H9 (cell line): ENCODE measurements around the gene DOCK1. TPM values are rescaled to one million over a fixed set of nuclear protein-coding genes. Genes with fewer than 3 reads are reported as not detected.

Experiments
- DNase-seq: peaks from one replicate; pipeline ENCODE4 v3.0.0-alpha.2; 2017
- H2AFZ ChIP-seq: one replicate; pipeline ENCODE4 v1.6.1; 2013; ENCODE audit warnings: mild to moderate bottlenecking, low read length, control low read depth, moderate library complexity
- H2AK5ac ChIP-seq: 2 replicates; pipeline ENCODE4 v1.6.1; 2013; ENCODE audit warnings: low read length, control low read depth, mixed read lengths; ENCODE audit not compliant: insufficient read length
- H2BK120ac ChIP-seq: one replicate; pipeline ENCODE4 v1.6.1; 2013; ENCODE audit warnings: low read depth, mild to moderate bottlenecking, low read length, control low read depth, inconsistent platforms; ENCODE audit not compliant: poor library complexity, severe bottlenecking
- H2BK12ac ChIP-seq: 2 replicates; pipeline ENCODE4 v1.6.1; 2013; ENCODE audit warnings: low read length, control low read depth, mixed read lengths, low read depth; ENCODE audit not compliant: insufficient read length
- H2BK15ac ChIP-seq: 2 replicates; pipeline ENCODE4 v1.6.1; 2013; ENCODE audit warnings: low read depth, low read length, control low read depth
- H2BK20ac ChIP-seq: one replicate; pipeline ENCODE4 v1.6.1; 2013; ENCODE audit warnings: low read depth, mild to moderate bottlenecking, low read length, control low read depth, inconsistent platforms; ENCODE audit not compliant: poor library complexity, severe bottlenecking
- H2BK5ac ChIP-seq: 2 replicates; pipeline ENCODE4 v1.6.1; 2013; ENCODE audit warnings: low read length, control low read depth, mixed read lengths; ENCODE audit not compliant: insufficient read length
- H3K14ac ChIP-seq: 2 replicates; pipeline ENCODE4 v1.6.1; 2013; ENCODE audit warnings: low read length, control low read depth; ENCODE audit not compliant: insufficient read depth
- H3K18ac ChIP-seq: 2 replicates; pipeline ENCODE4 v1.6.1; 2013; ENCODE audit warnings: low read depth, mild to moderate bottlenecking, mixed read lengths, low read length, control low read depth; ENCODE audit not compliant: insufficient read length
- H3K23ac ChIP-seq: 2 replicates; pipeline ENCODE4 v1.6.1; 2013; ENCODE audit warnings: low read length, control low read depth, mixed read lengths, low read depth; ENCODE audit not compliant: insufficient read length
- H3K23me2 ChIP-seq: 2 replicates; pipeline ENCODE4 v1.6.1; 2013; ENCODE audit warnings: low read depth, mild to moderate bottlenecking, mixed read lengths, low read length, control low read depth; ENCODE audit not compliant: insufficient read length, poor library complexity, severe bottlenecking
- H3K27ac ChIP-seq: 2 replicates; pipeline ENCODE4 v1.5.1; 2013; ENCODE audit warnings: low read length, control low read depth, mixed read lengths, low read depth; ENCODE audit not compliant: insufficient read length
- H3K27me3 ChIP-seq: 2 replicates; pipeline ENCODE4 v1.6.1; 2013; ENCODE audit warnings: low read length, control low read depth, inconsistent platforms; ENCODE audit not compliant: insufficient read depth
- H3K4ac ChIP-seq: 2 replicates; pipeline ENCODE4 v1.6.1; 2013; ENCODE audit warnings: low read depth, mild to moderate bottlenecking, control low read depth, inconsistent platforms, low read length, moderate library complexity
- H3K4me1 ChIP-seq: 2 replicates; pipeline ENCODE4 v1.6.1; 2013; ENCODE audit warnings: low read length, control low read depth, inconsistent platforms; ENCODE audit not compliant: insufficient read depth
- H3K4me2 ChIP-seq: 2 replicates; pipeline ENCODE4 v1.6.1; 2013; ENCODE audit warnings: low read length, control low read depth, mixed read lengths; ENCODE audit not compliant: insufficient read length, insufficient read depth
- H3K56ac ChIP-seq: 2 replicates; pipeline ENCODE4 v1.6.1; 2013; ENCODE audit warnings: low read depth, mild to moderate bottlenecking, mixed read lengths, low read length, control low read depth; ENCODE audit not compliant: insufficient read length
- H3K79me1 ChIP-seq: 2 replicates; pipeline ENCODE4 v1.6.1; 2013; ENCODE audit warnings: low read depth, mild to moderate bottlenecking, moderate library complexity, low read length, control low read depth, inconsistent platforms; ENCODE audit not compliant: insufficient read depth, poor library complexity, severe bottlenecking
- H3K79me2 ChIP-seq: 2 replicates; pipeline ENCODE4 v1.6.1; 2013; ENCODE audit warnings: low read length, control low read depth, inconsistent platforms; ENCODE audit not compliant: insufficient read depth
- H3K9ac ChIP-seq: 2 replicates; pipeline ENCODE4 v1.6.1; 2013; ENCODE audit warnings: low read length, control low read depth, mixed read lengths; ENCODE audit not compliant: insufficient read length; ENCODE audit errors: extremely low read depth
- H3K9me3 ChIP-seq: one replicate; pipeline ENCODE4 v1.6.1; 2013; ENCODE audit warnings: low read depth, low read length, inconsistent platforms; ENCODE audit not compliant: control insufficient read depth
- H3T11ph ChIP-seq: one replicate; pipeline ENCODE4 v1.6.1; 2013; ENCODE audit warnings: mild to moderate bottlenecking, low read length, control low read depth, inconsistent platforms
- H4K20me1 ChIP-seq: one replicate; pipeline ENCODE4 v1.6.1; 2013; ENCODE audit not compliant: control insufficient read depth, insufficient read length, insufficient read depth
- H4K5ac ChIP-seq: 2 replicates; pipeline ENCODE4 v1.6.1; 2013; ENCODE audit warnings: low read depth, mild to moderate bottlenecking, mixed read lengths, low read length, control low read depth; ENCODE audit not compliant: insufficient read length
- H4K8ac ChIP-seq: replicated peaks from 2 replicates; pipeline ENCODE4 v1.6.1; 2013; ENCODE audit warnings: low read length, control low read depth, mixed read lengths, low read depth; ENCODE audit not compliant: insufficient read length
- H4K91ac ChIP-seq: 2 replicates; pipeline ENCODE4 v1.6.1; 2013; ENCODE audit warnings: low read depth, mild to moderate bottlenecking, moderate library complexity, mixed read lengths, low read length, control low read depth; ENCODE audit not compliant: insufficient read length
- H3K27ac Mint-ChIP-seq, 3 experiments: 2 replicates in 2 of 3; 3 replicates in 1 of 3; pipeline ENCODE4 v1.8.0; 2020 to 2021; ENCODE audit warnings: mixed read lengths in 3 of 3, mild to moderate bottlenecking in 1 of 3, moderate library complexity in 1 of 3
- H3K27me3 Mint-ChIP-seq: 2 replicates; pipeline ENCODE4 v1.8.0; 2021; ENCODE audit warnings: low read depth, mild to moderate bottlenecking, moderate library complexity, mixed read lengths
- H3K36me3 Mint-ChIP-seq, 3 experiments: 2 replicates in 2 of 3; 3 replicates in 1 of 3; pipeline ENCODE4 v1.8.0; 2020 to 2021; ENCODE audit warnings: low read depth in 3 of 3, mixed read lengths in 3 of 3; ENCODE audit not compliant: insufficient read depth in 1 of 3
- H3K4me1 Mint-ChIP-seq, 2 experiments: 2 replicates each; pipeline ENCODE4 v1.8.0; 2020; ENCODE audit warnings: mixed read lengths in 2 of 2
- H3K4me3 Mint-ChIP-seq, 2 experiments: 2 replicates in 1 of 2; 3 replicates in 1 of 2; pipeline ENCODE4 v1.8.0; 2020 to 2021; ENCODE audit warnings: mild to moderate bottlenecking in 2 of 2, mixed read lengths in 2 of 2, moderate library complexity in 1 of 2
- H3K9me3 Mint-ChIP-seq, 2 experiments: 2 replicates in 1 of 2; 3 replicates in 1 of 2; pipeline ENCODE4 v1.8.0; 2020; ENCODE audit warnings: mild to moderate bottlenecking in 2 of 2, mixed read lengths in 2 of 2, moderate library complexity in 1 of 2
- CTCF ChIP-seq: fragments of 200-600 bp; sonication (generic); conservative IDR thresholded peaks from 3 replicates; pipeline ENCODE4 v1.8.0; 2021; ENCODE audit warnings: antibody characterized with exemption, mild to moderate bottlenecking
- WGBS: extraction: QIAGEN DNeasy Blood & Tissue Kit; methylation state at CpG from one replicate; pipeline ENCODE4 v1.1.7; 2013; ENCODE audit warnings: missing lambda C conversion rate, low lambda C conversion rate, mixed read lengths; ENCODE audit not compliant: insufficient read length; ENCODE audit errors: extremely low coverage; 5-methylcytosine and 5-hydroxymethylcytosine counted together
- total RNA-seq: library from RNA; stranded (reverse); gene quantifications from 2 replicates; pipeline ENCODE4 v1.2.1, GENCODE V29; 2021

The DOCK1 gene
- total RNA-seq, 1 experiment from 2014 or later = 57.0 TPM

GRCh38 chr10:127374901-127375300 is 469.7 kb downstream of the DOCK1 start:
- H2AK5ac ChIP-seq = no peak overlapping the region
- no peak overlapping the region for H4K5ac ChIP-seq
- H4K8ac ChIP-seq = no peak overlapping the region
- no peak overlapping the region for H3K56ac ChIP-seq
- no peak overlapping the region for H3K23ac ChIP-seq
- no CpG with 5 or more reads among the region's 5 CpGs for WGBS
- H3K9me3 Mint-ChIP-seq = no peaks in the 10 kb centered on the region; a peak in 1 of 5 replicates
- H3K36me3 Mint-ChIP-seq = peaks cover 0 to 16% (median 5%) of the 10 kb centered on the region in 3 experiments; a peak in 5 of 7 replicates
- no peaks in the 10 kb centered on the region for H3K79me1 ChIP-seq
- no peak overlapping the region for H2BK12ac ChIP-seq
- DNase-seq = no peak
- H3K4ac ChIP-seq = no peak overlapping the region
- H3K27me3 ChIP-seq = no peaks in the 10 kb centered on the region
- no peak overlapping the region for H3K27ac ChIP-seq
- H2BK5ac ChIP-seq = no peak overlapping the region
- no peaks in the 10 kb centered on the region for H3K9me3 ChIP-seq
- no peaks in the 10 kb centered on the region for H3K23me2 ChIP-seq
- no peaks in the 10 kb centered on the region for H3K27me3 Mint-ChIP-seq
- no peak overlapping the region for H4K91ac ChIP-seq
- no peak overlapping the region for H2BK15ac ChIP-seq
- no peak overlapping the region for H3K18ac ChIP-seq
- H3K9ac ChIP-seq = no peak overlapping the region
- H4K20me1 ChIP-seq = no peaks in the 10 kb centered on the region
- no peak overlapping the region for H3K14ac ChIP-seq
- no peak overlapping the region for H2BK120ac ChIP-seq
- TF ChIP-seq CTCF = no peak
- H3K27ac Mint-ChIP-seq = peak overlapping the region in 2 of 3 experiments; percentile 35 to 78; a peak in 4 of 7 replicates
- no peaks in the 10 kb centered on the region for H3K4me1 ChIP-seq
- H3K4me3 Mint-ChIP-seq = no peak overlapping the region
- H2AFZ ChIP-seq = no peak overlapping the region
- no peak overlapping the region for H2BK20ac ChIP-seq
- H3K4me1 Mint-ChIP-seq = peaks cover 7 to 9% of the 10 kb centered on the region in 2 experiments
- no peaks in the 10 kb centered on the region for H3K79me2 ChIP-seq
- no peak overlapping the region for H3K4me2 ChIP-seq
- H3T11ph ChIP-seq = no peak overlapping the region
